ENCODE measurements around the gene NTSR1.

The NTSR1 gene

DNA sequence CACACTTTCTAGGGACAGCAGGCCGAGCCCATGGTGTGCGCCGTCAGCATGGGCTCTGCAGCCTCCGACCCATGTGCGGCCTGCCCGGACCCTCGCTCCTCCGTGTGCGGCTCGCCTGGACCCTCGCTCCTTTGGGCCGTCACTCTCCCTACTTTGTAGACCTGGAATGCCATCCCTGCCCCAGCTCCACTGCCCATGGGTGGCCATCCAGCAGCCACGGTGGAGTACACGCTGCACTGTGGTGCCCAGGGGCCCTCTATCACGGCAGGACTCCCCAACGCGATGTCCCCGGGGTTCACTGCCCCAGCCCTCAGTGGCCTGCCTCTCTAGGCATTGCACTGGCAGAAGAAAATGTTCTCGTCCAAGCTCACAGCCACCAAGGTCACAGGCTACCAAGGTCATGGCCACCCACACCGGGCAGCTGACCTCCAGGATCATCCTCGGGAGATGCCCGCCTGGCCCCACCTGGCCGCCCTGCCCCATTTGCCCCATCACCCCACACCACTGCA lies 63.5 kb downstream of the NTSR1 start:
- DNase-seq (ENCODE audit: low spot score) = no peak

DNA sequence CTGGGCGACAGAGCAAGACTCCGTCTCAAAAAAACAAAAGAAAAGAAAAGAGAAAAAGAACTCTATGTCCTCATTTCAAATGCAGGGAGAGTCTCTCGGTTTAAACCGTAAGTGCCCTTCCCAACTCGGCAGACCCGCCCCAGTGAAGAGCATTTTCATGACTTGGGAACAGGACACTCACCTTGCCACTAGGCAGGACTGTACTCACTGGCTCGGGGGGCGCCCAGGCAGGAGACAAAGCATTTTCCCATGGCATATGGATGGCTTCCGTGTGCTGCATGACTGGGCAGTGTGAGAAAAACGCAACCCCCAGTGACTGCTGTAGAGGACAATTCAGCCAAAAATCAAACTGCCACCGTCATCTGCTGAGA lies 64.0 kb downstream of the NTSR1 start:
- DNase-seq (ENCODE audit: low spot score) = no peak

DNA sequence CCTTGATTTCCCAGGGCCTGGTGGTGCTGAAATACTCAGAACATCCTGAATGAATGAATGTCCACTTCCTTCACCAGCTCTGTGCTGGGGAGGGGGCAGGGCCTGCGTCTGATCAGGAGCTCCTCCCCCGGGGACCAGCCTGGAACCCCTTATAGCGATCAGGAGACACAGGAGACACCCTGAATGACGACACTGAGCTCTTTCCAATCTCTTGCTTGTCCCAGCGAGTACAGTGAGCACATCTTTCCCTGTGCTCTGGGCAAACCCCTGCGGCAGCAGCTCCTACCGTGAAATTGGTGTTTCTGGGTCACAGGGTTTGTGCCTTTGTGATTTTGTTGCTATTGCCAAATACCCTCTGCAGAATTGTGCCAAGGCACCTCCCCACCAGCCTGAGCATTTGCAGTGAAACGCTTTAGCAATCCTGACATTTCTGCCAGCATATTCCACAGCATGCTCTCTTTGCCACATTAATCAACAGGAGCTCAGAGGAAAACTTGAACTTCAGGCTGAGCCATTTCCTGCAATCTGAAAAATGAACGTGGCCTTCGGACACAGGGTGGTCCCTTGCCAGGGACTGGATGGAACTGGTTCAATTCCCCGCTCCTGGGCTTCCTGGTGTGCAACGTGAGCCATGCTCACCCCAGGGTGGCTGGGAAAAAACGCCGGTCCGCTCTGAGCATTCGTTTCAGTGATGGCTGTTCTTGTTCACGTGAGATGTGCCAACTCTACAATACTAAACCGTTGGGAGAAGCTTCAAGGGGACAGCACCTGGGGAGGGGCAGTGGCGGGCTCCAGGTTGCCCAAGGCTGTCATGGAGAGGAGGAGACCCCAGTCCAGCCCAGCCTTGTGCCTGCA lies 64.6 kb downstream of the NTSR1 start:
- no peak for DNase-seq (ENCODE audit: low spot score)

DNA sequence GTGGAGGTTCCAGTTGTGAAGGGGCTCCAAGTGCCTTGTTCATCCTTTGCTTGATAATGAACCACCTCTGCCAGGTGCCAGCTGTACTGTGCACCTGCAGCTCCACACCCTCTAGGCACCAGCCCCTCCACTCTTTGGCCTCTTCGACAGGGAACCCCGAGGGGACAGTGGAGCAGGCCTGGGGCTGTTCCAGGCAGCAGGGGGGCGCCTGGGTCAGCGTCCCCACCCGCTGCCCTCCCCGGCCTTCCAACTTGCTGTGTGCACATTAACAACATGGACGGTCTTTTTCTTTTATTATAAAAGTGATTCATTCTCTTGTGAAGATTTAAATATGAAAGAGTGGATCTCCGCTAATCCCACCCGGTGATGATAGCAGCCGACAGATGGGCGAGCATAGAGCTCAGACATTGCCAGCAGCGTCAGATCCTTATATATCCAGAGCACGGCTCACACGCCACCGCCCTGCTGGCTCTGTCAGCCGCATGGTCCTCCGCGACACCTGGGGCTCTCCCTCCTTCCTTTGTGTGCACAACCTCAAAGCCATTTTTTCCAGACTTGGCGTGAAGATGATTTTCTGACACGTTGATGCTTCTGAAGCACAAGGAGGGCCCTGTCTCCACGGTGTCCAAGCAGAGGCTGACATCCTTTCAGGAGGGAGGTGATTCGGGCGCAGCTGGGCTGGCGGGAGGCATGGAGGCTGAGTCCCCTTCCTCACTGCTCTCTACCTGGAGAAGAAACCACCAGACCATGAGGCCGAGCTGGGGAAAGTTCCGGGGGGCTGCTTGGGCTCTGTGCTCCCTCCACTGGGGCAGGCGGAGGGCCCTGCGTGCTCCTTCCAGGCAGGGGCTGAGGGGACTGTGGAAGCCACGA lies 65.4 kb downstream of the NTSR1 start:
- no peak for DNase-seq (ENCODE audit: low spot score)

DNA sequence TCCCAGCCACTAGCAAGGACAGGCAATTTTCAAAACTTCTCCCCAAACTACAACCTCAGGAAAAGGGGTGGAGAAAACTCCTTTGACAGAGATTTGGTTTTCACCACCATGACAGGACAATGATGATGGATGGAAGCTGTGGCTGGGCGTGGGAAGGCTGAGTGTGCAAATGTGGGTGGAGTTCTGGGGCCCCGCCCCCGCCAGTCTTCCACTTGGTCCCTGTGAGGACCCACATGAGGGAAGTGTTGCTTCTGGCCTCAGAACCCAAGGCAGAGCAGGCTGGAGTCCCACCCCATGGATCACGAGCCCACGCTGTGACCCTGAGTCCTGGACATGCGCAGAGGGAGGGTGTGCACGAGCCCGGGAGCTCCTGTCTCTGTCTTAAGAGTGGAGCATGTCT lies 66.1 kb downstream of the NTSR1 start:
- DNase-seq (ENCODE audit: low spot score) = no peak

DNA sequence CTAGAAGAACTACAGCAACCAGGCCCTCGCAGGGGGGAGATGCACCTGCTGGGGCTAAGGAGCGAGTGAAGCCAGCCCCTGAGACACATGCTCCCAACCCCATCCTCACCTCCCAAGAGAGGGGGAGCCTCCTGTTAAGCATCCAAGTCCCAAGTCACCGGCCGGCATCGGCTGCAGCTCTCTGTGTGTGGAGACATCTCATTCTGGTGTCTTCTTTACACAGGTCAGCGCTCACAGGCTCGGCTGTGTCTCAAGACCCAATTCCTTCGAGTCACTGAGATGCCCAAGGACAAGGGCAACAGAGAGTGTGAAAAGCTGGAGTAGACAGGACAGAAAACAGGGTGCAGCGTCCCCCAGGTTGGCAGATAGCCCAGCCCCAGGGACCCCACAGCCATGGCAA lies 66.6 kb downstream of the NTSR1 start:
- DNase-seq (ENCODE audit: low spot score) = no peak

DNA sequence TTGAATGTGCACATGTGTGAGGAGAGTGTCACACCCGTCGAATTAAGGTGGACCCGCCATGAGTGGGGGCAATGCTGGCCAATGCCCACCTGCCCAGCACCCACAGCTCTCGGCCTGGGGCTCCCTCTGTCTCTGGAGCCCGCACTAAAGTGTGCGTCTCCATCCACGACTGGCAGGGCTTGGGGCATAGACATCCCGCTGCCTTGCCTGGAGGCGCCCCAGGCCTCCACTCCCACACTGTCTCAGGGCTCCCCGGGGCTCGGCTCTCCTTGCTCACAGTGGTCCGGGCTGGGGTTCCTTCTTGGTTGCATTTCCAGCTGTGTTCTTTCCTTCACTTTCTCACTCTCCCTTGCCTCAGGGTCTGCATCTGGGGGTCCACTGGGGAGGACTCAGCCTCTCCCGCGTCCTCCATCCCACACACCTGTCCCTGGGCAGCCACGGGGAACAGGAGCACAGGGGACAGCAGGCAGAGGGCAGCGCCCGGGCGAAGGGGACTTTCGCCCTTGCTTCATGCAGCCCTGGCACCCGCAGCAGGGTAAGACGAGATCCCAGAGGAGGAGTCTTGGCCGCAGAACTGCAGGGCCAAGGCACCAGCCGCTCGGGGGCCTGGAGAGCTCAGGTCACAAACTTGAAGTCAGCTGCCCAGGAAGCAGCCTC lies 67.5 kb downstream of the NTSR1 start:
- DNase-seq (ENCODE audit: low spot score) = no peak

DNA sequence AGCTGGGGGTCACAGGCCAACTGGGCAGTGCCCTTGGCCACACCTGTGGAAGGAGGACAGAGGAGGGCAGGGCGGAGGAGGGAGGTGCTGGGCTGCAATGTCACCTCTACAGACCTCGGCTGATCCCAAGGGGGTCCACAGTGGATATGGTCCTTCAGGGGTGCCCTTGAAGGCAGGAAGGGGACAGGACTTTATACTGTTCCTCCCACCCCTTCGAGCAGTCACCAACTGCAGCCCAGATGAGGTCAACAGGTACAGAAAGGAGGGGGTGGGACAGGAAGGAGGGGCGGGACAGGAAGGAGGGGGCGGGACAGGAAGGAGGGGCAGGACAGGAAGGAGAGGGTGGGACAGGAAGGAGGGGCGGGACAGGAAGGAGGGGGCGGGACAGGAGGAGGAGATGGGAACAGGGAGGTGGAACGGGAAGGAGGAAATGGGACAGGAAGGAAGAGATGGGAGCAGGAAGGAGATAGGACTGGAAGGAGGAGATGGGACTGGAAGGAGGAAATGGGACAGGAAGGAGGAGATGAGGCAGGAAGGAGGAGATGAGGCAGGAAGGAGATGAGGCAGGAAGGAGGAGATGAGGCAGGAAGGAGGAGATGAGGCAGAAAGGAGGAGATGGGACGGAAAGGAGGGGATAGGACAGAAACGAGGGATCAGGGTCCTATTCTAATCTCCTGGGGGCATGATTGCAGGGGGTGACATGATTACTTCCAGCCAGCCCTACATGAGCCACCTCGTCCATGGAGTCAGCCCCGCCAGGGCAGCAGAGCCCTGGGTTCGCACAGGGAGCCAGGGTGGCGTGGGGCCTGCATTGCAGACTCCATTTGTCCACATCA lies 68.3 kb downstream of the NTSR1 start:
- DNase-seq (ENCODE audit: low spot score) = no peak

DNA sequence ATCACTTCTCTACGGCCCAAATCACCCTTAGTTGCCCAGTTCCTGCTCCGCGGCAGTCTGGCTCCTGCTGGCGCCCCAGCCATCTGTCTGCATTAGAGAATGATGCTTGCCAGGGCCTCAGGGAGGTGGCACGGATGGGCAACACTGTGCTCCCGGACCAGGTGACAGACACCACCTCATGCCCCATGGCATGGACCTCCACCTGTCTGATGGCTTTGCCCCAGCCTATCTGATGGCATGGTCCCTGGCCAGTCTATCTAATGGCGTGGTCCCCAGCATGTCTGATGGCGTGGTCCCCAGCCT lies 68.8 kb downstream of the NTSR1 start:
- no peak for DNase-seq (ENCODE audit: low spot score)

DNA sequence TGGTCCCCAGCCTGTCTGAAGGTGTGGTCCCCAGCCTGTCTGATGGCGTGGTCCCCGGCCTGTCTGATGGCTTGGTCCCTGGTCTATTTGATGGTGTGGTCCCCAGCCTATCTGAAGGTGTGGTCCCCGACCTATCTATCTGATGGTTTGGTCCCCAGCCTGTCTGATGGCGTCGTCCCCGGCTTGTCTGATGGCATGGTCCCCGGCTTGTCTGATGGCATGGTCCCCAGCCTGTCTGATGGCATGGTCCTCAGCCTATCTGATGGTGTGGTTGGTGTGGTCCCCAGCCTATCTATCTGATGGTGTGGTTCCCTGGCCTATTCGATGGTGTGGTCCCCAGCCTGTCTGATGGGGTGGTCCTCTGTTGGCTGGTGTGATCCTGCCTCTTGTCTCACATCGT lies 69.4 kb downstream of the NTSR1 start:
- no peak for DNase-seq (ENCODE audit: low spot score)

DNA sequence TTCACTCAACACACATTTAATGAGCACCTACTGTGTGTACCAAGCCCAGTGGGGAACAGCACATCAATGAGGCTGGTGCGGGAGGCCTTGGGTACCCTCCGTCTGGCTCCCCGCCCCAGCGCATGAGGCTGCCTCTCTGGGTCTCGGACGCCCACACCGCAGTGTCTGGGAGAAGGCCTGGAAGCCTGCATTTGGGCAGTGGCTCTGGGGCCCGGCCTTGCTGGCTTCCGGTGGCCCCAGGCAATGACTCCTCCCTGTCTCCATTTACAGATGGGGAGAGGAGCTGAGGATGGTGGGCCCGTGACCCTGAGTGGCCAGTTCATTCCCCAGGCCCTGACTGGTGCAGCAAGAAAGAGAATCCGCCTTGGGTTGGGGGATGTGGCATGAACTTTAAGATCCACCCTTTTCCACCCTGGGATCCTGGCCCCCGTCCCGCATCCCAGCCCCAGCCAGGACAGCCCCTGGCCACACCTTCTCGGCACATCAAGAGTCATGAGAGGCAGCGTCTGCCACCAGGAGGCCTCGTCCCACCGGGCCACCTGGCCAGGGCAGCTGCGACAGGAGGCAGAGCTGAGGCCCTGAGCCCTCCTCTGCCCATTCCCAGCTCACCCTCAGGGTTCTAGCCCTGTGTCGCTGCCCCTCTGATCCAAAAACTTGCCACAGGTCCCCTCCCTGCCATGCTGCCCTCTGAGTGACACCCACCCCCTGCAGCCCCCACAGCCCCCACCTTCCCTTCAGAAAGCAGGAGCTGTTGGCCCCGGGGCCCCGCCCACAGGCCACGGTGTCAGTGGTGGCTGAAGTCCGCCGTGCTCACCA lies 70.2 kb downstream of the NTSR1 start:
- DNase-seq (ENCODE audit: low spot score) = no peak

DNA sequence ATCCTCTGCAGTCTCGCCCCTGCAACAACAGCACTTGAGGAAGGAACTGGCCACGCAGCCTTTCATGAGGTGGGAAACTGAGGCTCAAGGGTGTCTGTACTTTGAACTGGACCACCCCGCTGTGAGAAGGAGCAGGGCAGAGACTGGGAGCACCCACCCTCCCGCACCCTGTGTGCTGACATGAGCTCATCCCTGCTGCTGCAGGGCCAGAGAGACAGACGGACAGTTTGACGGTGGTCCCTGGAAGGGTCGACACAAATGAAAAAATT lies 70.7 kb downstream of the NTSR1 start:
- no peak for DNase-seq (ENCODE audit: low spot score)

DNA sequence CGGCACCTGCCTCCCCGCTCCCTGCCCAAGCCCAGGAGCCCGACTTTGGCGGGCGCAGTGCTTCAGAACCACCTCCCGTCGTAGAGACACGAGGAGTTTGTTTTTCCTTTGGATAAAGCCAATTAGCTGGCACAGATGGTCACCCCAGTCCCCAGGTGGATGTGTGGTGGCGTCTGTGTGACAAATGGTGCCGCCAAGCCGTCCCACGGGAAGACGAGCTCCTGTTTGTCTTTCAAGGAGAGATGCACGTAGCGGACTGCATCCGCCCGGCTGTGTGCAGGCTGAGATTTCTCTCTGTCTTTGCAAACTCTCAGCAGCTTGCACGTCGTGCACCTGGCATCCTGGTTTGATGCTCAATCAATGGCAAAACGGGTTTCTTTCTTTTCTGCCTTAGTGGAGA lies 71.6 kb downstream of the NTSR1 start:
- no peak for DNase-seq (ENCODE audit: low spot score)

DNA sequence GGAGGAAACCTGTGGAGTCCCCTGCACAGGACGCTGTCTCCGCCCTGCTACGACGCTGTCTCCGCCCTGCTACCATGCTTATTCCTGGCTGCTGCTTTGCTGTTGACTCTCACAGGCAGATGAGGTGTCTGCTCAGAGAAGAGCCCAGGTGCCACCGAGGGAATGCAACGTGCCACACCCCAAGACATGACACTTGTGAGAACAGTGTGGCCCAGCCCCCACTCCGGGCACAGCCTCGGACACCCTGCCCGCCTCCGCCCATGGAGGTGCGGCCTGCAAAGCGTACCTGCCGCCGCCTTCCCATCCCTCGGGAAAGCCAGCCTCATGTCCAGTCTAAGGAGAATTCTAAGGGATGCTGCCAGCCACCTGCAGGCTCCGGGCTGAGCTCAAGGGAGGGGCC lies 72.1 kb downstream of the NTSR1 start:
- DNase-seq (ENCODE audit: low spot score) = no peak

DNA sequence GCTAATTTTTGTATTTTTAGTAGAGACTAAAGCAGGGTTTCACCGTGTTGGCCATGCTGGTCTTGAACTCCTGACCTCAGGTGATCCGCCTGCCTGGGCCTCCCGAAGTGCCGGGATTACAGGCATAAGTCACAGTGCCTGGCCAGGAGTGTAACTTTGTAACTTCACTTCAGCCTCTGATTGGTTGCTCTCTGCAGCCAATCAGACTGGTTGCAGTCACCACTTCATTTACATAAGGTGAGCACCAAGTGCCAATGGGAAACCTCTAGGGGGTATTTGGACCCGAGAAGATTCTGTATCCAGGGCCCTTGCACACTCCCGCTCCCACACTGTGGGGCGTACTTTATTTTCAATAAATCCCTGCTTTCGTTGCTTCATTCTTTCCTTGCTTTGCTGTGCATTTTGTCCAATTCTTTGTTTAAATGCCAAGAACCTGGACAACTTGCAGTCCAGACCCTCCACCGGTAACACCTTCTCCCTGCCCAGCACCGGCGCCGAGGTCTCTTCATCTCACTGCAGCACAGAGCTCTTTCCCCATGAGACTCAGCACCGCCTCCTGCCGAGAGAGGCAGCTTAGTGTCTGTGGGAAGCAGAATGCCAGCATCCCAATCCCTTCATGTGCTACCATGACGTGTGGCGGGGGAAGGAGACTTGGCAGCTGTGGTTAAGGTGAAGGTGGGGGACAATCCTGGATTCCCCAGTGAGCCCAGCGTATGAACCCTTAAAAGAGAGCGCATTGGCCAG lies 73.7 kb downstream of the NTSR1 start:
- DNase-seq (ENCODE audit: low spot score) = no peak

DNA sequence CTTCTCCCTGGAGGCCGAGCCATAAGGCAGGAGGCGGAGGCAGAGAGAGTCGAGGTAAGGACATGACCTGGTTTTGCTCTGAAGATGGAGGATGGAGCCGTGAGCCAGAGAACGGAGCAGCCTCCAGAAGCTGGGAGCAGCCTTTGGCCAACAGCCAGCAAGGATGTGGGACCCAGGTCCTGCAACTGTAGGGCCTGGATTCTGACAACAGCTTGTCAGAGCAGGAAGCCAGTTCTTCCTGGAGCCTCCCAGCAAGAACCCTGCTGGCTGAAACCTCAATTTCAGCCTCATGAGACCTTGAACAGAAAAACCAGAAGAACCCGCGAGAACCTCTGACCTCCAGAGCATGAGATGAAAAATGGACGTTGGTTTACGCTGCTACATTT lies 74.2 kb downstream of the NTSR1 start:
- DNase-seq (ENCODE audit: low spot score) = no peak

DNA sequence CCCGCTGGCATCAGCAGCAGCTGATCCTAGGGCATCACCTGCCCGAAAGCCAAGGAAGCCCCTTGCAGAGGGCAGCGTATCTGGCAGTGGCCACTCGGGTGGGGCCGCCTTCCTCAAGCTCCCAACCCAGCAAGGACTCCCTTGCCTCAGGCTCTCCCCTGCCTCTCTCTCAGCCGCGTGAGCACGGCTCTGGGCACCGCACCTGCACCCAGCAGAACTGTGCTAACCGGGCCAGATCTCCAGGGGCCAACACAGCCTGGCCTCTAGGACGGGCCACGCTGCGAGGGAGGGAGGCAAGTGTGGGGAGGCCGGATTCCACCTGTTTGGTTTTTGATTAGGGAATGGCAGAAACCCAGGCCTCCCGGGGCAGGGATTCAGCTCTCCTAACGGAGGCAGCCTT lies 75.9 kb downstream of the NTSR1 start:
- no peak for DNase-seq (ENCODE audit: low spot score)

DNA sequence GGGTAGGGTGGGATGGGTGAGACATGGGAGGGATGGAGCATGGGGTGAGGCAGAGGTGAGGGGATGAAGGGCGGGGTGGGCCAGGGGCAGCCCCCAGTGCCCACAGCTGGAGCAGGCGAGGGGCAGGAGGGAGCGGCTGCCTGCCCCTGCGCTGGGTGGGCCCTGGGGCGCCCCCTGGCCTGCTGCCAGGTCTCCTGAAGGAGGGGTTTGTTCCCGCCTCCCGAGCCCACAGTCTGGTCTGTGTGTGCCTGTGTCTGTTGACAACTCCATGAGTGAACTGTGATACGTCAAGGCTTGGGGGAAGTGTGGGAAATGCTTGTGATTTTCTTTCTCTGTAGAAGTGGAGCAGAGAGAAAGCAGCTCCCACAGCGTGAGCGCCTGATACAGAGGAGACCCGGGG lies 76.8 kb downstream of the NTSR1 start:
- DNase-seq (ENCODE audit: low spot score) = no peak

DNA sequence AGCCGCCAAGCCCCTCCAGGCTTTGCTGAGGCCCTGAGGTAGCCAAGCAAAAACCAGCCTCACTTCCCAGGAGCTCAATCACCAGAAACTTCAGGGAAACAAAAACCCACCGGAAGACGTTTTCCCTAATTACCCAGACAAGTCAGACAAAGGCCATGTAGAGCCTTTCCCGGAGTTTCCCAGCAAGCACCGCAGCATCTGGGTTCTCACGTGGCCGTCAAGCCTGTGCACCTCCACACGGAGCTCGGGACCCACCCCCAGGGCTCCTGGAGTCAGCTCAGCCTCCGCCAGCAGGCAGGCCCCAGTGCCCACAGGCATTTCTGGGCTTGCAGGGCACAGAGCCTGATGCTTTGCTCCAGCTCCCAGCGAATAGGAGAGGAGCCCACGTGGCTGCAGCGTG lies 77.5 kb downstream of the NTSR1 start:
- DNase-seq (ENCODE audit: low spot score) = no peak

DNA sequence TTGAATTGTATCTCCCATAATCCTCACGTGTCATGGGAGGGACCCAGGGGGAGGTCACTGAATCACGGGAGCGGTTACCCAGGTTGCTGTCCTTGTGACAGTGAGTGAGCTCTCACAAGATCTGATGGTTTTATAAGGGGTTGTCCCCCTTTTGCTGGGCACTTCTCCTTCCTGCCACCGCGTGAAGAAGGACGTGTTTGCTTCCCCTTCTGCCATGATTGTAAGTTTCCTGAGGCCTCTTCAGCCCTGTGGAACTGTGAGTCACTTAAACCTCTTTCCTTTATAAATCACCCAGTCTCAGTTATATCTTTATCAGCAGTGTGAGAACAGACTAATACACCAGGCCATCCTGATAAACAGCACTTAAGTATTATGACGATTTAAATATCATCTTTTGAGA lies 78.7 kb downstream of the NTSR1 start:
- DNase-seq (ENCODE audit: low spot score) = no peak

DNA sequence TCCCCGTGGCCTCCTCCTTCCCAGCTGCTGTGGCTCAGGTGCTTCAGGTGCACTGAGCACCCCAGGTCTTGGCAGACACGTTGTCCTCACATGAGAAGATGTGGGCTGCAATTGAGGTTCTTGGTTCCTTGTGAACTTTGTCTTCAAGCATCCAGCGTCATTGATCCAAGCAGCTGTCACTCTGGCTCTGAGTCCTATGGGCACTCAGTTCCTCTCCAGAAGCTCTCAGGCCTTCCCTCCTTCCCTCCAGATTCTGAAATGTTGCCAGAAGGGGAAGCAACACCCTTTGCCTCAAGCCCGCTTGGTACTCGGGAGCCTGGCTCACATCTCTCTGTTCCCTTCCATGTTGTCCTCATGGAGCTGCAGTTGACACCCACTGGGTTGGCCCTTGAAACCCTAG lies 79.2 kb downstream of the NTSR1 start:
- DNase-seq (ENCODE audit: low spot score) = no peak

Measured in hematopoietic multipotent progenitor cell treated with erythropoietin and hydrocortisone succinate and interleukin-3 and kit ligand, for 17 days (in vitro differentiated cells).